Transverse colon (tissue), 4 donors: ENCODE results near the gene DTL. TPM values are rescaled to one million over a fixed set of nuclear protein-coding genes. Genes with fewer than 3 reads are reported as not detected.

Experiments
- DNase-seq: peaks from one replicate; pipeline ENCODE4 v3.0.0-alpha.2; 2019
- H3K27ac ChIP-seq, 4 donors: fragments of 200-600 bp; sonication (generic); 2 replicates each; pipeline ENCODE4 v1.5.1; 2016 to 2018; ENCODE audit warnings: inconsistent platforms in 4 of 4
- H3K27me3 ChIP-seq: fragments of 200-600 bp; sonication (generic); 2 replicates; pipeline ENCODE4 v1.5.1; 2017; ENCODE audit warnings: inconsistent platforms
- H3K36me3 ChIP-seq, 4 donors: fragments of 200-600 bp; sonication (generic); 2 replicates each; pipeline ENCODE4 v1.5.1; 2017 to 2019; ENCODE audit warnings: inconsistent platforms in 4 of 4
- H3K4me1 ChIP-seq, 4 donors: fragments of 200-600 bp; sonication (generic); 2 replicates each; pipeline ENCODE4 v1.5.1; 2017 to 2020; ENCODE audit warnings: inconsistent platforms in 4 of 4
- H3K4me3 ChIP-seq, 4 donors: fragments of 200-600 bp; sonication (generic); 1 replicate in 1 of 4; 2 replicates in 3 of 4; pipeline versions ENCODE4 v1.5.1 to v1.6.1; 2017 to 2019; ENCODE audit warnings: inconsistent platforms in 4 of 4
- H3K9me3 ChIP-seq, 2 donors: fragments of 200-600 bp; sonication (generic); 2 replicates each; pipeline ENCODE4 v1.5.1; 2017 to 2019; ENCODE audit warnings: inconsistent platforms in 2 of 2
- EP300 ChIP-seq: sonication (generic); formaldehyde crosslinking; IDR thresholded peaks from one replicate; pipeline ENCODE4 v1.6.1; 2017; ENCODE audit warnings: antibody characterized with exemption, low read depth
- POLR2A ChIP-seq: fragments of 450-650 bp; IDR thresholded peaks from one replicate; pipeline ENCODE4 v1.6.1; 2016; ENCODE audit warnings: antibody characterized with exemption, mild to moderate bottlenecking, moderate library complexity
- POLR2AphosphoS5 ChIP-seq, 3 donors: sonication (generic); formaldehyde crosslinking; IDR thresholded peaks; one replicate each; pipeline ENCODE4 v1.6.1; 2016; ENCODE audit warnings: antibody characterized with exemption in 3 of 3
- WGBS, 2 donors: methylation state at CpG; one replicate each; pipeline ENCODE4 v1.1.5; 2018; ENCODE audit warnings: low coverage in 1 of 2; 5-methylcytosine and 5-hydroxymethylcytosine counted together
- in situ Hi-C, 4 donors: fragments of 200-750 bp; cut with MboI; loops; one replicate each; pipeline versions ENCODE4 v1.15.0 to v1.15.1; 2017; ENCODE audit warnings: low sequenced_read_pairs in 3 of 4, low pct_ligation_motif_present in 1 of 4, low pct_unique_long_range_greater_than_20kb in 1 of 4
- intact Hi-C: fragments of 100-400 bp; cut with DNase I; formaldehyde crosslinking; loops from one replicate; pipeline ENCODE4 v1.15.1; 2023; ENCODE audit warnings: low total_unique reads
- total RNA-seq, 4 donors: library from RNA; depleted of rRNA; stranded (reverse); fragments of >200 nt; gene quantifications; one replicate each; pipeline ENCODE4 v1.1.0, GENCODE V29; 2016
- TF ChIP-seq, protein P1 (sequence below), 5 experiments: fragments of 200-600 bp in 3 of 5; fragments of 450-650 bp in 2 of 5; sonication (generic) in 3 of 5; IDR thresholded peaks; 1 replicate in 2 of 5; 2 replicates in 3 of 5; pipeline ENCODE4 v1.5.1; 2016 to 2017; ENCODE audit warnings: antibody characterized with exemption in 5 of 5, inconsistent platforms in 3 of 5, mild to moderate bottlenecking in 2 of 5, moderate library complexity in 1 of 5

Gene DTL
- total RNA-seq, 4 donors from 2014 or later = 0.16 to 5.0 (median 3.3) TPM; not detected in 1

DNA sequence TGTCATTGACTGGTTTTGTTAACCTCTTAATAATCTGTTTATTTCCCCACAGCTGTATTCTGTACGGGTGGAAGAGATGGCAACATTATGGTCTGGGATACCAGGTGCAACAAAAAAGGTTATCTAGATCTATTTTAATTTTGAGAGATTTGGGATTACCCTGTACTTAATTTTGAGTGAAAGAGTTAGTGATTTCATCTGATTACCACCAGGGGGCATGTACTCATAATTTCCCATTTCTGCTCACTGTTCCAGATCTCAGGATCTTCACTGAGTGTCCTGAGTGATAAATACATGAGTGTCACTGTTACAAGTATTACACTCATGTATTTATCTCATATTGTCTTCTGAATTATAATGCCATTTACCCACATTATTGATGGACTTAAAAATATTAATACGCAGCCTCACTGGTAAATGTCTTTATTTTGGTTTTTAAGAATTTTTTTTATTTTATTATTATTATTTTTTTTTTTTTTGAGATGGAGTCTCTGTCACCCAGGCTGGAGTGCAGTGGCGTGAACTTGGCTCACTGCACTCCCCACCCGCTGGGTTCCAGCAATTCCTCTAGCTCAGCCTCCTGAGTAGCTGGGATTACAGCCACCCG lies 27.4 kb downstream of the DTL start:
- Histone ChIP-seq H3K4me1 (no peaks in the 10 kb centered on the region), H3K36me3 (no peaks in the 10 kb centered on the region), H3K27ac (no peak overlapping the region), H3K9me3 (no peaks in the 10 kb centered on the region), H3K27me3 (no peaks in the 10 kb centered on the region), H3K4me3 (no peak overlapping the region)
- intact Hi-C loops (no loop called here), in situ Hi-C loops (loop anchor here in 3 of 4 donors (10.0 to 25.0 kb wide), 3 partner anchors 299 to 392 kb away; no protein-coding TSS in a partner anchor)
- DNase-seq = no peak
- 81 to 84% methylated on average over 5 of the region's 5 CpGs for WGBS, 2 donors
- no peak for TF ChIP-seq POLR2AphosphoS5 (IDR thresholded peaks at IDR 0.05)
- TF ChIP-seq, protein P1, sequence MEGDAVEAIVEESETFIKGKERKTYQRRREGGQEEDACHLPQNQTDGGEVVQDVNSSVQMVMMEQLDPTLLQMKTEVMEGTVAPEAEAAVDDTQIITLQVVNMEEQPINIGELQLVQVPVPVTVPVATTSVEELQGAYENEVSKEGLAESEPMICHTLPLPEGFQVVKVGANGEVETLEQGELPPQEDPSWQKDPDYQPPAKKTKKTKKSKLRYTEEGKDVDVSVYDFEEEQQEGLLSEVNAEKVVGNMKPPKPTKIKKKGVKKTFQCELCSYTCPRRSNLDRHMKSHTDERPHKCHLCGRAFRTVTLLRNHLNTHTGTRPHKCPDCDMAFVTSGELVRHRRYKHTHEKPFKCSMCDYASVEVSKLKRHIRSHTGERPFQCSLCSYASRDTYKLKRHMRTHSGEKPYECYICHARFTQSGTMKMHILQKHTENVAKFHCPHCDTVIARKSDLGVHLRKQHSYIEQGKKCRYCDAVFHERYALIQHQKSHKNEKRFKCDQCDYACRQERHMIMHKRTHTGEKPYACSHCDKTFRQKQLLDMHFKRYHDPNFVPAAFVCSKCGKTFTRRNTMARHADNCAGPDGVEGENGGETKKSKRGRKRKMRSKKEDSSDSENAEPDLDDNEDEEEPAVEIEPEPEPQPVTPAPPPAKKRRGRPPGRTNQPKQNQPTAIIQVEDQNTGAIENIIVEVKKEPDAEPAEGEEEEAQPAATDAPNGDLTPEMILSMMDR (IDR thresholded peaks at IDR 0.05) = peak; percentile 56 to 68 (median 63)
- no peak for TF ChIP-seq EP300
- no peak for TF ChIP-seq POLR2A

DNA sequence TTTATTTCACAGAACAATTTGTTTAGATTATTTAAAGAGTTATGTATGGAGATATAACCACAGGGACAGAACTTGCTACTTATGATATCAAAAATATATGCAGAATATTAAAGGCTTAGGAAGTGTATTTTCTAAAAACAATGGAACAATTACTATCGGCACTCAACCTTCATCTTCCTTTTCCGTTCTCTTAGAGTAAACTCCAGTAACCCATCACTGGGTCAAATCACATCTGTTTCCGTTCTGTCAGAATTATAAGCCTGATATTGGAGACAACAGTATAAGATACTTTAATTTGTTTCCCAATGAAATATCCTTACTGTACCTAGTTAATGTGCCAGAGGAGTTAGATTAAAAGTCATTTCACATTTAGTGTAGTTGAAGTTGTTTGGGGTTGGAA lies 32.2 kb downstream of the DTL start:
- in situ Hi-C loops (loop anchor here in 3 of 4 donors (10.0 to 25.0 kb wide), 3 partner anchors 295 to 387 kb away; no protein-coding TSS in a partner anchor), intact Hi-C loops (loop anchor here (5.0 kb wide), 1 partner anchor 390 kb away; no protein-coding TSS in a partner anchor)
- no peak overlapping the region for H3K4me3 ChIP-seq
- H3K27ac ChIP-seq = no peak overlapping the region
- TF ChIP-seq EP300 (no peak), POLR2A (no peak), POLR2AphosphoS5 (IDR thresholded peaks at IDR 0.05) (no peak)
- TF ChIP-seq, protein P1 (IDR thresholded peaks at IDR 0.05) = no peak
- peaks cover 0 to 5% (median 0%) of the 10 kb centered on the region in 4 donors for H3K4me1 ChIP-seq
- no peak for DNase-seq
- 89 to 90% methylated on average over 3 of the region's 3 CpGs for WGBS, 2 donors
- no peaks in the 10 kb centered on the region for H3K9me3 ChIP-seq
- H3K36me3 ChIP-seq = no peaks in the 10 kb centered on the region
- no peaks in the 10 kb centered on the region for H3K27me3 ChIP-seq

DNA sequence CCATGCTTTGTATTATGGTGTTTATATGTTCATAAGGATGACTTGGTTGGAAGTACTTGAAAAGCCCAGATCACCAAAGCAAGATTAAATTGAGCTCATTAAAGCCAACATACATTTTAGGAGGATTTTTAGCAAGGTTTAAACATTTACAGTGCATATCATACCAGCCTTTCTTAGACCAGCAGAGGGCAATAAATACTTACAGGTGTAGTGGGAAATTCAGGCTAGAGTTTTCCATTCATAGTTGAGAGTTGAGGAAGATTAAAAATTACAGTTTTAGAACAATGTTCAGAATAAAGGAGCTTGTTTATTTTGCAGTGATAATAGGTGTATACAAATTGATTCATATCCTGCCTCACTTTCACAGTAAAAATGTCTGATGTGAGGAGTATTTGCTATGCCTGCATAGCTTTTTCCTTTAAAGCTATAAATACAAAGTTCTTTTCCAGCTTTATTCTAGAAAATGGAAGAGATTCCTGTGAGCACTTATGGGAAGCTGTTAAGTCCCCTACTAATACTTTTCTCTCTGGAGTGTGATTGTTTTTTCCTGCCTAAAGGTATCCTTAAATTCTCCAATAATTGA lies 35.3 kb downstream of the DTL start:
- H3K27ac ChIP-seq = no peak overlapping the region
- no peaks in the 10 kb centered on the region for H3K9me3 ChIP-seq
- no peak for DNase-seq
- H3K4me3 ChIP-seq = no peak overlapping the region
- no peaks in the 10 kb centered on the region for H3K36me3 ChIP-seq
- intact Hi-C loops = loop anchor here (5.0 kb wide), 1 partner anchor 296 kb away; no protein-coding TSS in a partner anchor
- in situ Hi-C loops = loop anchor here (5.0 to 25.0 kb wide), 4 partner anchors 224 to 386 kb away; no protein-coding TSS in a partner anchor
- no peaks in the 10 kb centered on the region for H3K27me3 ChIP-seq
- TF ChIP-seq, protein P1 (IDR thresholded peaks at IDR 0.05) = peak; percentile 68 to 76 (median 73)
- no peak for TF ChIP-seq EP300
- no peak for TF ChIP-seq POLR2A
- no peak for TF ChIP-seq POLR2AphosphoS5 (IDR thresholded peaks at IDR 0.05)
- peaks cover 0 to 5% (median 0%) of the 10 kb centered on the region in 4 donors for H3K4me1 ChIP-seq

DNA sequence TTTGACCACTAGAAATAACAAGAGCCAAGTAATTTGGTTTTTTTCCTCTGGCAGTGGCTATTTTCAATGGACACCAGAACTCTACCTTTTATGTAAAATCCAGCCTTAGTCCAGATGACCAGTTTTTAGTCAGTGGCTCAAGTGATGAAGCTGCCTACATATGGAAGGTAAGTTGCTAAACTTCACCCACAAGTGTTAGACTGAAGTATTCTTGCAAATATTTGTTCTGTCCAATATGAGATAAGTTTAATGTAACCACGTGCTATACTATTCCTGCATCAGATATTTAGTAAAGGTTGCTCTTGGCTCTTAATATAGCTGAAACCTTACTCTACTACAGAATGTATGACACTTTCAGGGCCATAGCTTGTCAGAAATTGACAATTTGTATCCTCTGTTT lies 36.5 kb downstream of the DTL start:
- Histone ChIP-seq H3K9me3 (no peaks in the 10 kb centered on the region), H3K4me3 (no peak overlapping the region), H3K27ac (no peak overlapping the region), H3K27me3 (no peaks in the 10 kb centered on the region), H3K36me3 (no peaks in the 10 kb centered on the region), H3K4me1 (peaks cover 0 to 5% (median 0%) of the 10 kb centered on the region in 4 donors)
- in situ Hi-C loops = loop anchor here (5.0 to 25.0 kb wide), 4 partner anchors 223 to 385 kb away; no protein-coding TSS in a partner anchor
- 71 to 89% methylated on average over 1 of the region's 1 CpG for WGBS, 2 donors
- no peak for DNase-seq
- intact Hi-C loops = loop anchor here (5.0 kb wide), 1 partner anchor 295 kb away; no protein-coding TSS in a partner anchor
- TF ChIP-seq POLR2AphosphoS5 (IDR thresholded peaks at IDR 0.05) (no peak), EP300 (no peak), POLR2A (no peak)
- TF ChIP-seq, protein P1 (IDR thresholded peaks at IDR 0.05) = no peak
